GM21447 (cell line): ENCODE results near the gene TSSC4.

Source experiments
- ATAC-seq: cut with Tn5 transposase; IDR thresholded peaks from one replicate; pipeline ENCODE4 v1.9.1; 2021; ENCODE audit not compliant: unreplicated experiment

Gene TSSC4

GRCh38 chr11:2431395-2431794, 30.8 kb downstream of the TSSC4 start:
- no peak for ATAC-seq

GRCh38 chr11:2432171-2432621, 31.6 kb downstream of the TSSC4 start:
- no peak for ATAC-seq

- ATAC-seq = no peak
Observed at GRCh38 chr11:2432628-2433071, 32.1 kb downstream of the TSSC4 start.

- no peak for ATAC-seq
Observed at GRCh38 chr11:2433106-2433925, 32.8 kb downstream of the TSSC4 start.

GRCh38 chr11:2434008-2434407, 33.5 kb downstream of the TSSC4 start:
- no peak for ATAC-seq

- no peak for ATAC-seq
Observed at GRCh38 chr11:2434506-2435255, 34.1 kb downstream of the TSSC4 start.

GRCh38 chr11:2435288-2436012, 34.9 kb downstream of the TSSC4 start:
- ATAC-seq = no peak

GRCh38 chr11:2436013-2436520, 35.5 kb downstream of the TSSC4 start:
- ATAC-seq = no peak

GRCh38 chr11:2436521-2437031, 36.0 kb downstream of the TSSC4 start:
- no peak for ATAC-seq

- no peak for ATAC-seq
Observed at GRCh38 chr11:2437516-2437915, 37.0 kb downstream of the TSSC4 start.

- ATAC-seq = no peak
Observed at GRCh38 chr11:2439820-2440219, 39.3 kb downstream of the TSSC4 start.

- ATAC-seq = no peak
Observed at GRCh38 chr11:2440646-2441045, 40.1 kb downstream of the TSSC4 start.

GRCh38 chr11:2441171-2441570, 40.6 kb downstream of the TSSC4 start:
- no peak for ATAC-seq

- no peak for ATAC-seq
Observed at GRCh38 chr11:2442589-2442988, 42.0 kb downstream of the TSSC4 start.

GRCh38 chr11:2443406-2443805, 42.9 kb downstream of the TSSC4 start:
- ATAC-seq = no peak

- ATAC-seq = no peak
Observed at GRCh38 chr11:2443881-2444820, 43.6 kb downstream of the TSSC4 start, which contains the start of gene TRPM5. TRPM5 (minus strand) TSS chr11:2444514; CDS start chr11:2423036, 21,478 bp downstream.

- no peak for ATAC-seq
Observed at GRCh38 chr11:2444821-2445745, 44.5 kb downstream of the TSSC4 start, which contains the start of gene KCNQ1. KCNQ1 (plus strand) TSS chr11:2445008; CDS start chr11:2445099, 91 bp downstream.

GRCh38 chr11:2445746-2446551, 45.4 kb downstream of the TSSC4 start:
- no peak for ATAC-seq
